ENCODE measurements around the gene PCDHGA1.
"Not testable (repeated sequence)": the region's sequence is repeated elsewhere in the genome, so short reads cannot be mapped to it uniquely, and the experiment has no call there.

PCDHGA1 gene

GRCh38 chr5:141413540-141414069, 83.3 kb downstream of the PCDHGA1 start:
- DNase-seq: no peak

- not testable (repeated sequence) for DNase-seq
Observed at GRCh38 chr5:141414548-141415274, 84.4 kb downstream of the PCDHGA1 start.

GRCh38 chr5:141415275-141415618, 84.9 kb downstream of the PCDHGA1 start:
- DNase-seq: not testable (repeated sequence)

- peak; percentile 47 for DNase-seq
Observed at GRCh38 chr5:141417494-141418172, 87.3 kb downstream of the PCDHGA1 start, which contains the start of gene PCDHGB7. TSS of gene PCDHGB7 (plus strand) at chr5:141417677. CDS start at chr5:141417860, 183 bp downstream.

- no peak for DNase-seq
Observed at GRCh38 chr5:141419074-141419880, 89.0 kb downstream of the PCDHGA1 start.

GRCh38 chr5:141420855-141421488, 90.7 kb downstream of the PCDHGA1 start, which contains the start of gene PCDHGA11:
TSS of gene PCDHGA11 (plus strand) at chr5:141421051. CDS start at chr5:141421228, 177 bp downstream.
- peak; percentile 49 for DNase-seq

GRCh38 chr5:141421489-141421855, 91.2 kb downstream of the PCDHGA1 start:
- DNase-seq: no peak

GRCh38 chr5:141422742-141423291, 92.5 kb downstream of the PCDHGA1 start:
- no peak for DNase-seq

- no peak for DNase-seq
Observed at GRCh38 chr5:141427783-141428426, 97.6 kb downstream of the PCDHGA1 start.

GRCh38 chr5:141430332-141431113, 100.2 kb downstream of the PCDHGA1 start, which contains the start of gene PCDHGA12:
TSS of gene PCDHGA12 (plus strand) at chr5:141430507. CDS start at chr5:141430760, 253 bp downstream.
- peak; percentile 7 for DNase-seq

- no peak for DNase-seq
Observed at GRCh38 chr5:141431286-141431685, 101.0 kb downstream of the PCDHGA1 start.

- not testable (repeated sequence) for DNase-seq
Observed at GRCh38 chr5:141432308-141432707, 102.0 kb downstream of the PCDHGA1 start.

GRCh38 chr5:141432726-141433125, 102.4 kb downstream of the PCDHGA1 start:
- DNase-seq: not testable (repeated sequence)

GRCh38 chr5:141434006-141434405, 103.7 kb downstream of the PCDHGA1 start:
- DNase-seq: no peak

- DNase-seq: no peak
Observed at GRCh38 chr5:141437221-141437620, 106.9 kb downstream of the PCDHGA1 start.

- DNase-seq: no peak
Observed at GRCh38 chr5:141439411-141440141, 109.3 kb downstream of the PCDHGA1 start.

GRCh38 chr5:141440341-141440740, 110.0 kb downstream of the PCDHGA1 start:
- no peak for DNase-seq

GRCh38 chr5:141441571-141442170, 111.4 kb downstream of the PCDHGA1 start:
- no peak for DNase-seq

- DNase-seq: no peak
Observed at GRCh38 chr5:141465351-141465750, 135.0 kb downstream of the PCDHGA1 start.
